Hematopoietic multipotent progenitor cell (in vitro differentiated cells): ENCODE measurements around the gene FBXW2. TPM values are rescaled to one million over a fixed set of nuclear protein-coding genes. Genes with fewer than 3 reads are reported as not detected.
A peak's percentile ranks its signal among the peaks of the same experiment; 100 is the strongest.
"Not testable (repeated sequence)": the region's sequence is repeated elsewhere in the genome, so short reads cannot be mapped to it uniquely, and the experiment has no call there.

Experiments
- DNase-seq, 3 donors: peaks; one replicate each; pipeline ENCODE4 v3.0.0-alpha.2; 2011 to 2015; ENCODE audit warnings: low read depth in 2 of 3, low spot score in 2 of 3
- total RNA-seq: library from RNA; depleted of rRNA; stranded (reverse); fragments of >200 nt; gene quantifications from one replicate; pipeline ENCODE4 v1.2.3, GENCODE V29; 2012

The FBXW2 gene, protein sequence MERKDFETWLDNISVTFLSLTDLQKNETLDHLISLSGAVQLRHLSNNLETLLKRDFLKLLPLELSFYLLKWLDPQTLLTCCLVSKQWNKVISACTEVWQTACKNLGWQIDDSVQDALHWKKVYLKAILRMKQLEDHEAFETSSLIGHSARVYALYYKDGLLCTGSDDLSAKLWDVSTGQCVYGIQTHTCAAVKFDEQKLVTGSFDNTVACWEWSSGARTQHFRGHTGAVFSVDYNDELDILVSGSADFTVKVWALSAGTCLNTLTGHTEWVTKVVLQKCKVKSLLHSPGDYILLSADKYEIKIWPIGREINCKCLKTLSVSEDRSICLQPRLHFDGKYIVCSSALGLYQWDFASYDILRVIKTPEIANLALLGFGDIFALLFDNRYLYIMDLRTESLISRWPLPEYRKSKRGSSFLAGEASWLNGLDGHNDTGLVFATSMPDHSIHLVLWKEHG
- 35.0 TPM for total RNA-seq

DNA sequence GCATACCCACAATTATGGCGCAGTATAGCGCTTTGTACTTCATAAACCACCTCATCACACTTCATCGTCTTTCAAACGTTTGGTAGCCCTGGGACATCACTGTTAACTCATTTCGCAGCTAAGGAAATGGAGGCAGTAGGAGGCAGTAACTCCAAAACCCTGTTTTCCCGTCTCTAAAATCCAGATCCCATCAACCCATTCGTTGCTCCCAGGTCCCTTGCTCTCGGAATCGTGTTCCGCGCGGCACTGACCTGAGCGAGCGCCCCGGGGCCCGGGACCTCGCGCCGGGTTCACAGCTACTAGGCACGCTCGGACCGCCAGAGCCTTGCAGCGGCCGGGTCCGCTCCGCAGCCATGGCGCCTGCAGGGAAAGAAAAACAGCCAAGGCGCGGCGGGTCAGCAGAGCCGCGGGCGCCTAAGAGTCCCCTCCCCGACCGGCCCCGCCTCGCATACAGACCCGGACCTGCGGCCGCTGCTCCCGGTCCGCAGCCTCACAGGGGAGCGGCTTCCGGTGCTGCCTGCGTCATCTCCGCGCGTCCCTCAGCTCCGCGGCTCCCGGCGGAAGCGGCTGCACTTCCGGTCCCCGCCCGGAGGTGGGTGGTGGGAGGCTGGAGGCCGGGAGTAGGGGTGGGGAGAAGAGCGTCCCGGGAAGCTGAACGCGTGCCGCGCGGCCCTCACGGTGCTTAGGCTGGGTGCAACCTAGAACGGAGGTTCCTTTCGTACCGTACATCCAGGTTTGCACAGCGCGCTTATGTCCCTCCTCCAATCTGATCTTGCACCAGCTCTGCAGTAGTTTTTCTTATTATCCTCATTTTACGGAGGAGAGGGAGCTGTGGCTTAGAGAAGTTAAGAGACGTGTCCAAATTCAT lies at the start of gene FBXW2:
Gene FBXW2, minus strand, starts transcription at position 519 of the 868 bp plus-strand sequence. CDS start 5,158 bp downstream, outside the sequence.
- DNase-seq: peak; percentile 72 to 91 (median 85)

DNA sequence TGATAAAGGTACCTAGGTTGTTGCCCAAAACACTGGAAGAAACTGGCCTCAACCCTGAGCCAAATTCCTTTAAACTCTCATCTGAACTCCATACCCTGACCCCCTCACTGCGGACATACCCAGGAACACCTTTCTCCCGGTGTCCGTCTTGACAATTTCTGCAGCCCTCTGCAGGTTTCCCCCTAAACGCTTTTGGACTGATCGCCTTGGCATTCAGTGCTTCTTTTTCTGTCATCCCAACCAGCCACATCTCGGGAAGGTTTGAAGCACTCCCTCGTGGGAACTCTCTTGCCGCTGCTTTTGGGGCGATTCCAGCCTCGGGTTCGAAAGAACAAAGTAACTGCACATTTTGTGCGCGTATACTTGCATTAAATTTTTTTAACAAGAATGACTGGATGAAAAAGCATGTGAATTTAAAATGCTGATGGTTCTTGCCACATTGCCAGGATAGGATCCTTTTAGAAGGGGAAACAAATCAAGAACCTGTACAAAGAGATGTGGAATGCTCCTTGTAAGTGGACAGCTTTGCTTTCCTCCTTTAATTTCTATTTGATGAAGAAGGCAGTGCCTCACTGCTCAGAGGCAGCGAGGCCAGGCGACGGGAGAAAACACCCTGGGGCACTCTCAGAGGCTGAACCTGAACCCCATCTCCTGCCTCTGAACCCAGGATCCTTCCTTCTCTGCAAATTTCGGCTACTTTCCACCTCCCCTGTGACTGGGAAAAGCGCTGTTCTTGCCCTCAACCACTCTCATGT lies 48.9 kb upstream of the FBXW2 start:
- DNase-seq: no peak

DNA sequence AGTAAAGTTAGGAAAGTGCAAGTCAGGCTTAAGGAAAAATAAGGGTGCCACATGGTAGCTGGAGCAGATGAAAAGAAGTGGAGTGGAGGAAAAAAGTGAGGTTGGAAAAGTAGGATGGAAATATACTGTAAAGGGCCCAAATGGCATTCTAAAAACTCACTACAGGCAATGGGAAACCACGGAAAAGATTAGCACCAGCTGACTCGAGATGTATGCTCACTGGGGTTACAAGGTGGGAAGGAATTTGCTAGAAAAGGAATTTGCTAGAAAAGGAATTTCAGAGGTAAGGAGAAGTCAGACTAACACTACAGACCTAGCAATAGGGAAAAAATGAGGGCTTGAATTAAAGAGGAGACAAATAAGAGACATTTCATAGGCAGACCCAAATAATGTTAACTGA lies 45.9 kb upstream of the FBXW2 start:
- DNase-seq: no peak

DNA sequence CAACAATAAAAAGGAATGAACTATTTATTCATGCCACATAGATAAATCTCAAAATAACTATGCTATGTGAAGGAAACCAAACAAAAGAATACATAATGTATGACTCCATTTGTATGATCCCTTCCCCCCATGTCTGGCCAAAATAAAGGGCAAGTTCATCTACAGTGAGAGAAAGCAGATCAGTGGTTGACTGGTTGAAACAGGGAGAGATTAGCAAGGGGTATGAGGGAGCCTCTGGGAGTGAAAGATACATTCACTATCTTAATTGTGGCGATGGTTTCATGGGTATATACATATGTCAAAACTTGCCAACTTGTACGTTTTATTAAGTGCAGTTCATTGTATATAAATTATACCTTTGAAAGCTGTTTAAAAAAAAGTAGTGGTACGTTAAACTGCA lies 44.7 kb upstream of the FBXW2 start:
- DNase-seq: no peak

DNA sequence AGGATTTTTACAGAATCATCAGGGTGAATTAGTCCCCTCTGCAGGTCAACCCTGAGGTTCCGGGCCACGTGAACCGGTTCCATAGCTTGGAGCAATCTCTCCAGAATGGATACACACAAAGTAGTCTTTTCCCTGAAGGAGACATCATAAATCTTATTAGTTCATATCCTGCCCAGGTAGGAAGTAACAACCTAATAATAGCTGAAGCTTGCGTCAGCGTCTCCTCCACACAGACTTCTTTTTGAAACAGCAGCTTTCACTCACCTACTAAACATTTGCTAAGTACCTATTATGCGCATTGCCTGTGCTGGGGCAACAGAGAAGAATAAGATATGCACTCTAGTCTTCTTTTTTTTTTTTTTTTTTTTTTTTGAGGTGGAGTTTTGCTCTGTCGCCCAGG lies 40.1 kb upstream of the FBXW2 start:
- DNase-seq: no peak

DNA sequence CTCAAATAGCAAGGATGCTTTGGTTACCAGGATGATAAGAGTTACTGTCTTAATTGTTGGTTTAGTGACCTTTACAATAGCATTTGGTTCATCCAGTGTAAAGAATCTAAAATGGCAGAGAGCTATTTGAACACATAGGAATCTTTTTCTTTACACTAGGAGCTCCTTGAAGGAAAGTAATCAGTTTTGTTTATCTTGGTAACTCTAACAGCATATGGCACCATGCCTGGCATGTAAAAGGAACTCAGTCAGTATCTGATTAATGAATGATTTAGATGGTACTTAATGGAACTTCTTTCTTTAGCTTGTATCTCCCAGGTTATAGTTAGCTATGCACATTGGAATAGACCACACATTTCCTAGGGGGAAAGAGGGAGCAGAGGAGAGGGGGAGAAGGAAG lies 39.6 kb upstream of the FBXW2 start:
- no peak for DNase-seq

DNA sequence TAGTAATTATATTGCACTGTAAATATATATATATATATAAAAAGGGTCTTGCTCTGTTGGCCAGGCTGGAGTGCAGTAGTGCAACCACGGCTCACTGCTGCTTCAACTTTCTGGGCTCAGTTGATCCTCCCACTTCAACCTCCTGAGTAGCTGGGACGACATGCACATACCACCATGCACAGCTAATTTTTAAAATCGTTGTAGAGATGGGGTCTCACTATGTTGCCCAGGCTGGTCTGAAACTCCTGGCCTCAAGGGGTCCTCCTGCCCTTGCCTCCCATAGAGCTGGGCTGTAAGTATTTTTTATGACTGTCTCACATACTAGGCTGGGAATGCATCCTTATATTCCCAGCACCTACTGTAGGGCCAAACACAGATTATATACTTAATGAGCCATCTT lies 37.6 kb upstream of the FBXW2 start:
- DNase-seq: no peak

DNA sequence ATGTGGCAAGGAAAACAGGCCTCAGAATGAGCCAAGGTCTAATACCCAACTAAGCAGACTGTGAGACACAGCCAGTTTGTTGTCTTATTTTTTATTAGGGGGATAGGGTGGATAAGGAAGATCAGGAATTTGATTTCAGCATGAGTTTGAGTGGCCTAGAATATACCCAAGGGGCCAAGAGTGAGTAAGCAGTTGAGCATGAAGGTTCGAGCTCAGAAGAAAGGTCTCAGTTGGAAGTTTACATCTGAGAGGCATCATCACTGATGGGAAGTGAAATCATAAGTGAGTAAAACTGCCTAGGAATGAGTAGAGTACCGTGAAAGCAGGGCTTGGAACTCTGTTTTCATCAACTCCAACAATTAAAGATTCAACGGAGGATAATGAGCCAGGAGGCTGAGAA lies 36.9 kb upstream of the FBXW2 start:
- DNase-seq: no peak

DNA sequence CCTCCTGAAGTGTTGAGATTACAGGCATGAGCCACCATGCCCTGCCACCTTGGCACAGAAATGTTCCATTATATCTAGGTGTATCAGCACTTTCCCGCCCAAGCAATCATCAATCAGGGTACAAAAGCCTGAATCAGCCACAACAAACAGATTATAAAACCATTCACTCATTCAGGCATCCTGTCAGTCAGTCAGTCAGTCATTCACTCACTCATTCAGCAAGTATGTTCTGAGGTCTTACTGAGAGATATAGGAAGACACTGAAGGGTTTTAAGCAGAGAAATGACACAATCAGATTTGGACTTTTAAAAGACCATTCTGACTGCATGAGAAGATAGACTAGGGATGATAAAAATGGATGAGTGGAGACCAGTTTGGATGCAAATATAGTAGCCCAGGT lies 36.4 kb upstream of the FBXW2 start:
- no peak for DNase-seq

DNA sequence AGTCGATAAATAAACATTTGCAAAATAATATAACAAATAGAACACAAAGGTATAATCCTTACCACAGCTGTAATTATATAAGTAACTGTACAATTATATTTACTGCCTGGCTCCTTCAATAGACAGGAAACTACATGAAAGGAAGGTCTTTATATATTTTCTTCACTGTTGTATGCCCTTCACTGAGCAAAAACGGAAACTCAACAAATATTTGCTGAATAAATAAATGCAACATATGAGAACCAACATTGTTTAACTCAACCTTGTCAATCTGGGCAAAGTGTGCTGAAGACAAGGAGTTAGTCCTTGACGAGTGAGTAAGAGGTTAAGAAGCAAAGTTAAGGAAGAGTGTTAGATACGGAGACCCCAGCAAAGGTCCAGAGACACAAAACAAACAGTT lies 26.9 kb upstream of the FBXW2 start:
- no peak for DNase-seq

DNA sequence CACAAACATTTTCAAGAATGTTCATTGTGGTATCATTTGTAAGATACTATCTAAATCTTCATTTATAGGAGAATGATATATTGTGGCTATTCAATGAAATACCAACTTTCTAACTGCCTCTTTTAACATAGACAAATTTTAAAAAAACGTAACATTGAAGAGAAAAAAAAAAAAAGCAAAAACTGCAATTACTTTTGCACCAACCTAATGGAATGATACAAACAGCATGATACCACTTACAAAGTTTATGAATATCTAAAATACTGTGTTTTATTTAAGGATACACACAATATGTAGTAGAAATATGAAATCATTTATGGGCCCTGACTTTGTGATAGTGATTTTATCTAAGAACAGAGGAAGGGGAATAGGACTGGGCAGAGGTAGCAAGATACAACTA lies 25.4 kb upstream of the FBXW2 start:
- no peak for DNase-seq

DNA sequence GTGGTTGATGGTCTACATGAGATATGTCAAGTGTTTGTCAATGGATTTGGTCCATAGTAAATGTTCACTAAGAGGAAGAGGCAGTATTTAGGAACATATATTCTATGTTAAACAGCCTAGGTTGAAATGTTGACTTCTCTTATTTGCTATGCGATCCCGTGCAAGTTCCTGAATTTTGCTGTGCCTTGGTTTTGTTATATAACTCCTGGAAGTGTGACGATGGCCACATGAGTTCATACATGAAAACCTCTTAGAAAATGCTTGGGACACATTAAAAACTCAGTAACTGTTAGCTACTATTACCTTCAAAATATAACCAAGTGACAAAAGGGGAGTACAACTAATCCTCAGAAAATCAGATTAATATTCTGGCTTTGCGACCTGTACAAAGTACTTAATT lies 21.9 kb upstream of the FBXW2 start:
- DNase-seq: no peak

DNA sequence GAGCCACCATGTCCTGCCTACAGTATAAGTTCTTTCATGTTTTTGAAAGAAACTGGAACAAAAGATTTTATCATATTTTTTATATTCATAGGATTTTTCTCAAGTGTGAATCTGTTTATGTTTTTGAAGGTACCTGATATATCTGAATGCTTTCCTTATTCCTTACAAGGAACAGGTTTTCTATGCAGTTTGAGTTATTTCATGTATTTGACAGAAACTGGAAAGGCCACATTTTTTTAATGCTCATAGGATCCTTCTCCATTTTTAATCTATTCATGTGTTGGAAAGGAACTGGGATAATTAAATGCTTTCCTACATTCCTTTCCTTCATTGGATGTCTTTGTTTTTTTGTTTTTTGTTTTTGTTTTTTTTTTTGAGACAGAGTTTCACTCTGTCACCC lies 15.7 kb upstream of the FBXW2 start:
- DNase-seq: no peak

DNA sequence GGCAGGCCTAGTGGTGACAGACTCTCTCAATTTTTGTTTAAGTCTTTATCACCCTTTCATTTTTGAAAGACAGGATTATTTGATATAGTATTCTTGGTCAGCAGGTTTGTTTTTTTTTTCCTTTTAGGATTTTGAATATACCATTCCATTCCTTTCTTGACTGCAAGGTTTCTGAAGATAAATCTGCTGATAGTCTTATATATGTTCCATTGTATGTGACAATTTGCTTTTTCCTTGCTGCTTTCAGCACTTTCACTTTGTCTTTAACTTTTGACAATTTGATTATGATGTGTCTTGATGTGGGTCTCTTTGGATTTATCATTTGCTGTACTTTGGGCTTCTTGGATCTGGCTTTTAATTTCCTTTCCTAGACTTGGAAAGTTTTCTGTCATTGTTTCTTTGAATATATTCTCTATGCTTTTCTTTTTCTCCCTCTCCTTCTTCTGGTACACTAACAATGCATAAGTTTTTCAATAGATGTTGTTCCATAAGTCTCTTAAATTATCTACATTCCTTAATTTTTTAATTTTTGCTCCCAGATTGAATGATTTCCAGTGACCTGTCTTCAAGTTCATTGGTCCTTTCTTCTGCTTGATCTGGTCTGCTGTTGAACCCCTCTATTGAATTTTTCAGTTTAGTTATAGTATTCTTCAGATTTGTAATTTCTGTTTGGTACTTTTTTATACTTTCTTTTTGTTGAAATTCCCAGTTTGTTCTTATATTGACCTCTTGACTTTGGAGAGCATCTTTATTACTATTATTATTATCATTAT lies 14.6 kb upstream of the FBXW2 start:
- peak in 1 of 3 donors; percentile 14 for DNase-seq

DNA sequence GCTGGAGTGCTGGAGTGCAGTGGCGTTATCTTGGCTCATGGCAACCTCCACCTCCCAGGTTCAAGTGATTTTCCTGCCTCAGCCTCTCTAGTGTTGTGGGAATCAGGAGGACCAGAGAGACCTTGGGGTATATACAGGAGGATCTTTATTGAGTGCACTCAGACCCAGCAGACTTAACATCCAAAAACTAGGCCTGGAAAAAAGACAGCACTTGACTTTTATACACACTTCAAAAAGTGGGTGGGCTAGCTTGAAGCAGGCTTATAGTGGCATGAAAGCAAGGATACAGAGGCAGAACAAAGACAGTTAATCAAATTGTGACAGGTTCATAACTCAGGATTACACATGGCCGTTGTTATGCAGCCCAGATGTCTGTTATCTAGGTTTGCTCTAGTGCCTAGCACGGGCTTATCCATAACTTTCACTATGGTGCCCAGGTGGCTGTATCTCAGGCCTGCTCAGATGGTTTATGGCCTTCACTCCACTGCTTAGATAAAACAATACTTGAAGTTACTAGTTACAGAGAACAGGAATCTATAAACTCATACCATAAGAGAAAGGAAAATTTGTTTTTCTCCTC lies 11.7 kb upstream of the FBXW2 start:
- DNase-seq: not testable (repeated sequence)

DNA sequence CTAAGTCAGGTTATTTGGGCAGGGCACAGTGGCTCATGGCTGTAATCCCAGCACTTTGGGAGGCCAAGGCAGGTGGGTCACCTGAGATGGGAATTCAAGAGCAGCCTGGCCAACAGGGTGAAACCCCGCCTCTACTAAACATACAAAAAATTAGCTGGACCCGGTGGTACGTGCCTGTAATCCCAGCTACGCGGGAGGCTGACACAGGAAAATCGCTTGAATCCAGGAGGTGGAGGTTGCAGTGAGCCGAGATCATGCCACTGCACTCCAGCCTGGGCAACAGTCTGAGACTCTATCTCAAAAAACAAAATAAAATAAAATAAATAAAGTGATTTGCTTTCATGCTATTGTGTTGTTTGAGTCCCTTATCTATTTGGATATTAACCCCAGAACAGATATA lies 8.2 kb upstream of the FBXW2 start:
- DNase-seq: no peak

DNA sequence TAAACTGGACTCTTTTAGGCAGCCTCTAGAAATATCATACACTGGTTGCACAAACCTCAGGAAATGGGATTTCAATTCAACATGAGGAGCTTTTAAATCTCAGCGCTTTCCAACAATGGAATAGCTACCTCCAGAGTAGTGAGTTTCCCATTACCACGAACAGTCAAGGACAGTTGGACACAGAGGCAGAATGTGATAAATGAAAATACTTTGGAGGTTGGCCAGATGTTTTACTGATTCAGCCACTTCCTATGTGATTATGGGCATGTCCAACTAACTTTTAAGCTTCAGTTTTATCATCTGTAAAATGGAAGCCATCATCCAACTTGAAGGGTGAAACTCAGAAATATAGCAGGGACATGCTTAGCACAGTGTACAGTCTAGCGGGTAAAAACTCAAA lies 2.1 kb downstream of the FBXW2 start:
- no peak for DNase-seq

DNA sequence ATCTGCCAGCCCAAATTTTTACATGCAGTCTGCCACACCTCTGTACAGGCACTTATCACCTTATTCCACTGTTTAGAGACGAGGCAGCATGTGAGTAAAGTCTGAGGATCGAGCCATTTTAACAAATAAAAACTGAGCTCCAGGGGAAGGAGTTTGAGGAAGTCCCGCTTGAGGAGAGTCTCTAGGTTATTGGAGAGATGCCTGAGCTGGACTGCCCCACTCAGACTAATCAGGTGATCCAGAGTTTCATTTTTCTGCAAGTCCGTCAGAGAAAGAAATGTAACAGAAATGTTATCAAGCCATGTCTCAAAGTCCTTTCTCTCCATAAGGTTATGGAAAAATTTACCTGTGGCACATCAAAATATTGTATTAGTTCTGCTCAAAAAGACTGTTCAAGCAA lies 5.3 kb downstream of the FBXW2 start:
- no peak for DNase-seq

DNA sequence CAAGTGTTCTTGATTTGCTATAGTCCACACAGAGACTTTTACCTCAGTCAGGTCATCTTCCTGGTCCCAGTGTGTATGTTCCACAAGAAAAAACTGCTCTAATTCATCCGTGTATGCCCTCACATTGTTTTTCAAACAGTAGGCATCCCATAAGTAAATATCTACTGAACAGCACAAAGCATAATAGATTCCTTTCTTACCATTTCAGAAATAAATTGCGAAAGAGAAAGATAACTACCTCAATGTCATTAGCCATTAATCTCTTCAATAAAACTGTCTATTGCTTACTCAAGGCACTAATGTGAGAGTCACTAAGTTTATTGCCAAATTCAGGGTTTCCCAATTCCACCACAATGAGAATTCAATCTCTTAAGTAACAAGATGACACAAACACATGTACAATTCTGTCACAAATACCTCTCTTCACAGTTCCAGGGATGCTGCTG lies 9.6 kb downstream of the FBXW2 start:
- DNase-seq: no peak

DNA sequence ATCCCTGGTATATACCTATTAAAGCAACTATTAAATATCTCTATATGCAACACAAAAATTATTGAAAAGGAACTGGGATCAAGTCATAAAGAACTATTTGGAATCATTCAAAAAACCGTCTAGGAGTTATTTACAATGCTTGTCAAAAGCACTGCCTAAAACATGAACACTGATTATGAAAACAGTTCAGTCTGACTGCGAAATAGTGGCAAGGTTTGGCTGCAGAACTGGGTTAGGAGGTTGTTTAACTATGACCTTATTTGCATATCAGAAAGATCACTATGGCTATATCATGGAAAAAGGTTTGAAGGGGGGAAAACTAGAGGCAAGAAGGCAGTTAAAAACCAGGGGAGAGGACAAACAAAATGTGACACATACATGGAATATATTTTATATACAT lies 12.0 kb downstream of the FBXW2 start:
- no peak for DNase-seq
